ENCODE measurements around the gene SNX21. TPM values are rescaled to one million over a fixed set of nuclear protein-coding genes. Genes with fewer than 3 reads are reported as not detected.

The SNX21 gene
- total RNA-seq, 2 donors from 2014 or later = 18.0 to 18.8 TPM

GRCh38 chr20:45888681-45889080 is 55.1 kb downstream of the SNX21 start:
- H3K9me3 ChIP-seq (ENCODE audit: control insufficient read depth, low read length) = no peaks in the 10 kb centered on the region
- no peak for TF ChIP-seq CTCF (conservative IDR thresholded peaks at IDR 0.05)
- WGBS, 2 experiments (ENCODE audit: insufficient coverage in 1 of 2, insufficient read length in 1 of 2) = 92% methylated on average over 2 to 3 of the region's 3 CpGs

GRCh38 chr20:45890077-45890984 is 56.7 kb downstream of the SNX21 start:
- Mint-ChIP-seq H3K36me3 (ENCODE audit: low read depth) (peaks cover 16% of the 10 kb centered on the region), H3K4me1 (peaks cover 4% of the 10 kb centered on the region), H3K4me3 (peak overlapping the region; percentile 77), H3K9me3 (no peaks in the 10 kb centered on the region), H3K27ac (peak overlapping the region; percentile 89), H3K27me3 (ENCODE audit: insufficient read depth) (no peaks in the 10 kb centered on the region)
- no peaks in the 10 kb centered on the region for H3K9me3 ChIP-seq (ENCODE audit: control insufficient read depth, low read length)
- H3K4me1 ChIP-seq (ENCODE audit: control insufficient read depth, insufficient read depth, low read length) = no peaks in the 10 kb centered on the region
- H3K4me3 ChIP-seq (ENCODE audit: low read length) = peak overlapping the region; percentile 88
- peak; percentile 90 for TF ChIP-seq CTCF (conservative IDR thresholded peaks at IDR 0.05)
- H3K27ac ChIP-seq (ENCODE audit: low read depth, low read length) = no peak overlapping the region
- peak; percentile 96 for DNase-seq
- H3K27me3 ChIP-seq (ENCODE audit: control insufficient read depth, insufficient read depth, low read length, poor library complexity, severe bottlenecking) = no peaks in the 10 kb centered on the region
- H3K9ac ChIP-seq (ENCODE audit: extremely low read depth, low read length, poor library complexity, severe bottlenecking) = peak overlapping the region; percentile 62
- 3 to 6% methylated on average over 40 to 79 of the region's 79 CpGs for WGBS, 2 experiments (ENCODE audit: insufficient coverage in 1 of 2, insufficient read length in 1 of 2)
- peaks cover 25% of the 10 kb centered on the region for H3K36me3 ChIP-seq (ENCODE audit: control insufficient read depth, insufficient read depth, low read length)

More at GRCh38 chr20:45888681-45889080, 55.1 kb downstream of the SNX21 start:
- Histone ChIP-seq H3K4me1 (ENCODE audit: control insufficient read depth, insufficient read depth, low read length) (no peaks in the 10 kb centered on the region), H3K36me3 (ENCODE audit: control insufficient read depth, insufficient read depth, low read length) (peaks cover 22% of the 10 kb centered on the region), H3K9ac (ENCODE audit: extremely low read depth, low read length, poor library complexity, severe bottlenecking) (no peak overlapping the region), H3K4me3 (ENCODE audit: low read length) (no peak overlapping the region), H3K27ac (ENCODE audit: low read depth, low read length) (no peak overlapping the region), H3K27me3 (ENCODE audit: control insufficient read depth, insufficient read depth, low read length, poor library complexity, severe bottlenecking) (no peaks in the 10 kb centered on the region)
- H3K4me3 Mint-ChIP-seq = no peak overlapping the region
- H3K36me3 Mint-ChIP-seq (ENCODE audit: low read depth) = peaks cover 17% of the 10 kb centered on the region
- no peaks in the 10 kb centered on the region for H3K9me3 Mint-ChIP-seq
- peaks cover 4% of the 10 kb centered on the region for H3K4me1 Mint-ChIP-seq
- H3K27ac Mint-ChIP-seq = no peak overlapping the region
- no peak for DNase-seq
- no peaks in the 10 kb centered on the region for H3K27me3 Mint-ChIP-seq (ENCODE audit: insufficient read depth)

- peak; percentile 95 for DNase-seq
- no peaks in the 10 kb centered on the region for H3K9me3 Mint-ChIP-seq
- no peaks in the 10 kb centered on the region for H3K4me1 ChIP-seq (ENCODE audit: control insufficient read depth, insufficient read depth, low read length)
- H3K4me1 Mint-ChIP-seq = peaks cover 4% of the 10 kb centered on the region
- no peak within 1 kb of the TSS for H3K27ac ChIP-seq (ENCODE audit: low read depth, low read length)
- WGBS, 2 experiments (ENCODE audit: insufficient coverage in 1 of 2, insufficient read length in 1 of 2) = 2% methylated on average over 34 to 78 of the region's 78 CpGs
- no peaks in the 10 kb centered on the region for H3K27me3 ChIP-seq (ENCODE audit: control insufficient read depth, insufficient read depth, low read length, poor library complexity, severe bottlenecking)
- peak within 1 kb of the TSS; percentile 77 for H3K4me3 Mint-ChIP-seq
- peak within 1 kb of the TSS; percentile 89 for H3K27ac Mint-ChIP-seq
- peaks cover 19% of the 10 kb centered on the region for H3K36me3 Mint-ChIP-seq (ENCODE audit: low read depth)
- peak within 1 kb of the TSS; percentile 62 for H3K9ac ChIP-seq (ENCODE audit: extremely low read depth, low read length, poor library complexity, severe bottlenecking)
- H3K36me3 ChIP-seq (ENCODE audit: control insufficient read depth, insufficient read depth, low read length) = peaks cover 25% of the 10 kb centered on the region
- H3K27me3 Mint-ChIP-seq (ENCODE audit: insufficient read depth) = no peaks in the 10 kb centered on the region
- TF ChIP-seq CTCF (conservative IDR thresholded peaks at IDR 0.05) = no peak
- no peaks in the 10 kb centered on the region for H3K9me3 ChIP-seq (ENCODE audit: control insufficient read depth, low read length)
- H3K4me3 ChIP-seq (ENCODE audit: low read length) = peak within 1 kb of the TSS; percentile 88
Observed at GRCh38 chr20:45890985-45891983, 57.7 kb downstream of the SNX21 start, which contains the start of the genes CTSA and NEURL2. TSS of gene CTSA (plus strand) at chr20:45891335. CDS start at chr20:45891569, 234 bp downstream. TSS of gene NEURL2 (minus strand) at chr20:45891208. CDS start at chr20:45890991, 217 bp downstream.
